Cardiac muscle cell (in vitro differentiated cells and primary cell): ENCODE measurements around the gene ANKFY1. TPM values are rescaled to one million over a fixed set of nuclear protein-coding genes. Genes with fewer than 3 reads are reported as not detected.

Experiments
- DNase-seq, 2 donors: peaks; one replicate each; pipeline versions ENCODE4 v3.0.0 to v3.0.0-alpha.2; 2010 to 2017; ENCODE audit warnings: low read depth in 1 of 2, low spot score in 1 of 2
- H3K27ac ChIP-seq: fragments of 200-600 bp; sonication (generic); 2 replicates; pipeline ENCODE4 v1.5.1; 2016
- H3K27me3 ChIP-seq: fragments of 200-600 bp; sonication (generic); 2 replicates; pipeline ENCODE4 v1.6.0; 2016; ENCODE audit warnings: control low read depth
- H3K36me3 ChIP-seq: fragments of 200-600 bp; sonication (generic); 2 replicates; pipeline ENCODE4 v1.5.1; 2016; ENCODE audit warnings: control low read depth
- H3K4me1 ChIP-seq: fragments of 200-600 bp; sonication (generic); 2 replicates; pipeline ENCODE4 v1.8.1; 2017; ENCODE audit warnings: low read depth, mild to moderate bottlenecking, mixed run types
- H3K4me3 ChIP-seq: fragments of 200-600 bp; sonication (generic); 2 replicates; pipeline ENCODE4 v1.5.1; 2016; ENCODE audit warnings: mild to moderate bottlenecking
- H3K9me3 ChIP-seq: fragments of 200-600 bp; sonication (generic); 2 replicates; pipeline ENCODE4 v1.5.1; 2017; ENCODE audit warnings: low read depth, mild to moderate bottlenecking, control low read depth
- CTCF ChIP-seq: IDR thresholded peaks from 2 replicates; pipeline ENCODE4 v1.5.1; 2012; ENCODE audit warnings: low read depth, mild to moderate bottlenecking, low read length
- polyA plus RNA-seq: library from polyadenylated mRNA; unstranded; fragments of >200 nt; fragmentation: Nextera tagmentation; extraction: Ambion mirVana; gene quantifications from 2 replicates; pipeline ENCODE4 v1.2.1, GENCODE V29; 2016
- total RNA-seq: library from RNA; depleted of rRNA; stranded (reverse); fragments of >200 nt; gene quantifications from 2 replicates; pipeline ENCODE4 v1.2.3, GENCODE V29; 2016

The ANKFY1 gene
- total and polyA plus RNA-seq, 2 experiments from 2014 or later = 19.5 to 29.0 TPM

DNA sequence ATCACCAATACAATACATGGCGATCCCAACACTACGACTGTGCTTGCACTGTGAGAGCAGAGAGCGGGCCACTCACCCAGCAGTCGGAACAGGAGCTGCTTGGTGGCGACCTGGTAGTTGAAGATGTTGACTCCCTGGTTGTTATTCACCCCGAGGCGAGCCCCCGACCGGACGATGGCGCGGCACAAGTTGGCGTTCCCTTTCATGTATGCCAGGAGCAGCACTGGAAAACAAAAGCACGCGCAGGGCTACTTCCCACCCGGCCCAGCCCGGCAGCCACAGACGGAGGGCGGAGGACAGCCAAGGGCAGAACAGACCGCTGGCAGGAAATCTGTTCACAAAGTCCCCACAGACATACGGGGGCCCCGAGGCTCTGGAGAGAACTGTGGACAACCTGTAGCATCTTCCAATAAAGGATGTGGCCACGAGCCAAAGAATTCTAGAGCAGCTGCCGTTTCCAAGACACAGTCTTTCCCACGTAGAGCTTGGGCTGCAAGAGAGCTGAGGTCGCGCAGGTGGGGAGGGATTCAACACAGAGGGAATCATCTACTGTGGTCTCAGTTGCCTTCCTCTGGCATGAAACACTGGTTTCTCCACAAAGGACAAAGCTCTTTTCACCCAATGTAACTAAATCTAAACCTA, 93.0 kb downstream of the ANKFY1 start:
- peaks cover 52% of the 10 kb centered on the region for H3K36me3 ChIP-seq
- no peak for DNase-seq
- no peaks in the 10 kb centered on the region for H3K27me3 ChIP-seq
- H3K27ac ChIP-seq = no peak overlapping the region
- peaks cover 5% of the 10 kb centered on the region for H3K4me1 ChIP-seq
- H3K9me3 ChIP-seq = no peaks in the 10 kb centered on the region
- H3K4me3 ChIP-seq = no peak overlapping the region
- TF ChIP-seq CTCF = no peak

DNA sequence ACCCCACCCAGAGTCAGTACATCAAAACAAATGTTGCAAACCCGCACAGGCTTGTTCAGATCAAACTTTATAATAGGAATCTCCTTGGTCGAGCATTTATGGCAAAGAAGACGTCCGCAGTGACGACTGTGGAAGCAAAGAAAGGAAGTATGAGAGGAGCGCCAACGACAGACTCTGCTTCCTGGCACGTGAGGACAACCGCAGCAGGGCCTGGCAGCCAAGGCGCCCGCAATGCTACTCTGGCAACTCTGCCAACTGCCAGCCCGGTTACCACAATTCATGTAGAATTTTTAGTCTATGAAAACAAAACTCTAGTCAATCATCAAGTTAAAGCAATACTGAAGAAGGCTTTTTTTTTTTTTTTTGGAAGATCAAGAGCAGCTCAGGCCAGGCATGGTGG, 96.0 kb downstream of the ANKFY1 start:
- Histone ChIP-seq H3K36me3 (peaks cover 42% of the 10 kb centered on the region), H3K9me3 (no peaks in the 10 kb centered on the region), H3K4me3 (no peak overlapping the region), H3K27ac (no peak overlapping the region), H3K27me3 (no peaks in the 10 kb centered on the region), H3K4me1 (peaks cover 11% of the 10 kb centered on the region)
- no peak for TF ChIP-seq CTCF
- DNase-seq = no peak

GRCh38 chr17:4166419-4166818, 97.4 kb downstream of the ANKFY1 start:
- Histone ChIP-seq H3K9me3 (no peaks in the 10 kb centered on the region), H3K36me3 (peaks cover 31% of the 10 kb centered on the region), H3K4me3 (no peak overlapping the region), H3K27me3 (no peaks in the 10 kb centered on the region), H3K4me1 (peaks cover 17% of the 10 kb centered on the region), H3K27ac (no peak overlapping the region)
- DNase-seq = no peak
- TF ChIP-seq CTCF = no peak

- no peak overlapping the region for H3K27ac ChIP-seq
- no peak for TF ChIP-seq CTCF
- peaks cover 21% of the 10 kb centered on the region for H3K36me3 ChIP-seq
- no peaks in the 10 kb centered on the region for H3K27me3 ChIP-seq
- no peak overlapping the region for H3K4me3 ChIP-seq
- peaks cover 17% of the 10 kb centered on the region for H3K4me1 ChIP-seq
- peak in 1 of 2 donors; percentile 68 for DNase-seq
- H3K9me3 ChIP-seq = no peaks in the 10 kb centered on the region
These were observed 98.3 kb downstream of the ANKFY1 start for GRCh38 chr17:4165301-4166010.

- Histone ChIP-seq H3K4me3 (no peak overlapping the region), H3K27me3 (no peaks in the 10 kb centered on the region), H3K9me3 (no peaks in the 10 kb centered on the region), H3K27ac (no peak overlapping the region), H3K4me1 (peaks cover 17% of the 10 kb centered on the region), H3K36me3 (peaks cover 11% of the 10 kb centered on the region)
- peak in 1 of 2 donors; percentile 66 for DNase-seq
- TF ChIP-seq CTCF = no peak
These were observed 99.8 kb downstream of the ANKFY1 start for GRCh38 chr17:4163951-4164350.
